Measurements from ENCODE around the gene HLCS.
"Not testable (repeated sequence)": the region's sequence is repeated elsewhere in the genome, so short reads cannot be mapped to it uniquely, and the experiment has no call there.

The HLCS gene

GRCh38 chr21:36955783-36956182 is 10.7 kb downstream of the HLCS start:
- no peak for DNase-seq (ENCODE audit: low read depth, low spot score)

- DNase-seq (ENCODE audit: low read depth, low spot score): not testable (repeated sequence)
These were observed 14.1 kb downstream of the HLCS start for GRCh38 chr21:36952331-36952730.

GRCh38 chr21:36949171-36950141 is 17.0 kb downstream of the HLCS start:
- no peak for DNase-seq (ENCODE audit: low read depth, low spot score)

- DNase-seq (ENCODE audit: low read depth, low spot score): no peak
These were observed 17.8 kb downstream of the HLCS start for GRCh38 chr21:36948686-36949085.

GRCh38 chr21:36946949-36947356 is 19.5 kb downstream of the HLCS start:
- no peak for DNase-seq (ENCODE audit: low read depth, low spot score)

- DNase-seq (ENCODE audit: low read depth, low spot score): no peak
These were observed 20.9 kb downstream of the HLCS start for GRCh38 chr21:36945496-36946138.

- no peak for DNase-seq (ENCODE audit: low read depth, low spot score)
These were observed 29.9 kb downstream of the HLCS start for GRCh38 chr21:36936361-36937135.

GRCh38 chr21:36934864-36935420 is 31.5 kb downstream of the HLCS start:
- no peak for DNase-seq (ENCODE audit: low read depth, low spot score)

- no peak for DNase-seq (ENCODE audit: low read depth, low spot score)
These were observed 34.2 kb downstream of the HLCS start for GRCh38 chr21:36932161-36932816.

GRCh38 chr21:36929622-36930021 is 36.8 kb downstream of the HLCS start:
- DNase-seq (ENCODE audit: low read depth, low spot score): no peak

GRCh38 chr21:36928960-36929359 is 37.5 kb downstream of the HLCS start:
- no peak for DNase-seq (ENCODE audit: low read depth, low spot score)

- peak; percentile 67 for DNase-seq (ENCODE audit: low read depth, low spot score)
These were observed 38.8 kb downstream of the HLCS start for GRCh38 chr21:36927719-36928117.

- DNase-seq (ENCODE audit: low read depth, low spot score): no peak
These were observed 39.3 kb downstream of the HLCS start for GRCh38 chr21:36926989-36927718.

- DNase-seq (ENCODE audit: low read depth, low spot score): no peak
These were observed 43.2 kb downstream of the HLCS start for GRCh38 chr21:36923270-36923669.

GRCh38 chr21:36922861-36923260 is 43.6 kb downstream of the HLCS start:
- no peak for DNase-seq (ENCODE audit: low read depth, low spot score)

- no peak for DNase-seq (ENCODE audit: low read depth, low spot score)
These were observed 48.2 kb downstream of the HLCS start for GRCh38 chr21:36918291-36918690.

GRCh38 chr21:36917471-36918158 is 48.9 kb downstream of the HLCS start:
- no peak for DNase-seq (ENCODE audit: low read depth, low spot score)

- DNase-seq (ENCODE audit: low read depth, low spot score): no peak
These were observed 49.8 kb downstream of the HLCS start for GRCh38 chr21:36916718-36917117.

GRCh38 chr21:36915696-36916245 is 50.7 kb downstream of the HLCS start:
- no peak for DNase-seq (ENCODE audit: low read depth, low spot score)
